Type B pancreatic cell (in vitro differentiated cells): ENCODE data around the gene MYO7A. TPM values are rescaled to one million over a fixed set of nuclear protein-coding genes. Genes with fewer than 3 reads are reported as not detected.

Experiments used
- DNase-seq: peaks from one replicate; pipeline ENCODE4 v3.0.0; 2021; ENCODE audit warnings: mixed read lengths; ENCODE audit not compliant: unreplicated experiment; ENCODE audit errors: extremely low spot score
- H3K27ac Mint-ChIP-seq: 2 replicates; pipeline ENCODE4 v1.8.0; 2021; ENCODE audit warnings: mild to moderate bottlenecking, mixed read lengths
- H3K27me3 Mint-ChIP-seq: 2 replicates; pipeline ENCODE4 v1.8.0; 2021; ENCODE audit warnings: mixed read lengths
- H3K36me3 Mint-ChIP-seq: 2 replicates; pipeline ENCODE4 v1.8.0; 2021; ENCODE audit warnings: mixed read lengths
- H3K4me1 Mint-ChIP-seq: one replicate; pipeline ENCODE4 v1.8.0; 2021; ENCODE audit warnings: mixed read lengths; ENCODE audit not compliant: unreplicated experiment
- H3K4me3 Mint-ChIP-seq: 2 replicates; pipeline ENCODE4 v1.8.0; 2021; ENCODE audit warnings: mild to moderate bottlenecking, mixed read lengths
- H3K9me3 Mint-ChIP-seq: 2 replicates; pipeline ENCODE4 v1.8.0; 2021; ENCODE audit warnings: mixed read lengths
- CTCF ChIP-seq: fragments of 200-600 bp; sonication (generic); conservative IDR thresholded peaks from 2 replicates; pipeline ENCODE4 v1.5.0; 2021; ENCODE audit warnings: antibody characterized with exemption, mild to moderate bottlenecking
- total RNA-seq: library from RNA; stranded (reverse); gene quantifications from 2 replicates; pipeline ENCODE4 v1.2.1, GENCODE V29; 2021; ENCODE audit warnings: low replicate concordance

MYO7A gene
- total RNA-seq, 1 donor from 2014 or later = 2.8 TPM

GRCh38 chr11:77170107-77170506, 42.1 kb downstream of the MYO7A start:
- Mint-ChIP-seq H3K36me3 (no peaks in the 10 kb centered on the region), H3K27ac (peak overlapping the region; percentile 74), H3K4me1 (peaks cover 18% of the 10 kb centered on the region), H3K27me3 (no peaks in the 10 kb centered on the region), H3K4me3 (peak overlapping the region; percentile 46), H3K9me3 (no peaks in the 10 kb centered on the region)
- TF ChIP-seq CTCF = no peak
- no peak for DNase-seq

GRCh38 chr11:77171254-77171653, 43.2 kb downstream of the MYO7A start:
- Mint-ChIP-seq H3K27me3 (no peaks in the 10 kb centered on the region), H3K27ac (peak overlapping the region; percentile 74), H3K36me3 (no peaks in the 10 kb centered on the region), H3K4me3 (no peak overlapping the region), H3K9me3 (no peaks in the 10 kb centered on the region), H3K4me1 (peaks cover 18% of the 10 kb centered on the region)
- DNase-seq = no peak
- TF ChIP-seq CTCF = no peak

GRCh38 chr11:77171885-77172665, 44.0 kb downstream of the MYO7A start:
- no peak for DNase-seq
- Mint-ChIP-seq H3K27ac (no peak overlapping the region), H3K36me3 (no peaks in the 10 kb centered on the region), H3K27me3 (no peaks in the 10 kb centered on the region), H3K4me1 (peaks cover 18% of the 10 kb centered on the region), H3K9me3 (no peaks in the 10 kb centered on the region), H3K4me3 (no peak overlapping the region)
- TF ChIP-seq CTCF = no peak

- Mint-ChIP-seq H3K4me1 (peaks cover 18% of the 10 kb centered on the region), H3K27ac (no peak overlapping the region), H3K27me3 (no peaks in the 10 kb centered on the region), H3K36me3 (no peaks in the 10 kb centered on the region), H3K9me3 (no peaks in the 10 kb centered on the region), H3K4me3 (no peak overlapping the region)
- DNase-seq = no peak
- no peak for TF ChIP-seq CTCF
Observed at GRCh38 chr11:77172666-77172982, 44.6 kb downstream of the MYO7A start.

- no peaks in the 10 kb centered on the region for H3K27me3 Mint-ChIP-seq
- no peak for DNase-seq
- H3K9me3 Mint-ChIP-seq = no peaks in the 10 kb centered on the region
- H3K4me3 Mint-ChIP-seq = no peak overlapping the region
- TF ChIP-seq CTCF = no peak
- peak overlapping the region; percentile 32 for H3K27ac Mint-ChIP-seq
- H3K4me1 Mint-ChIP-seq = peaks cover 18% of the 10 kb centered on the region
- H3K36me3 Mint-ChIP-seq = no peaks in the 10 kb centered on the region
Observed at GRCh38 chr11:77173494-77173893, 45.4 kb downstream of the MYO7A start.

- Mint-ChIP-seq H3K27me3 (no peaks in the 10 kb centered on the region), H3K36me3 (no peaks in the 10 kb centered on the region), H3K4me1 (peaks cover 18% of the 10 kb centered on the region), H3K27ac (peak overlapping the region; percentile 67), H3K9me3 (no peaks in the 10 kb centered on the region), H3K4me3 (no peak overlapping the region)
- DNase-seq = no peak
- no peak for TF ChIP-seq CTCF
Observed at GRCh38 chr11:77174559-77174958, 46.5 kb downstream of the MYO7A start.
